Glutamatergic neuron (in vitro differentiated cells): ENCODE data around the gene IL16. TPM values are rescaled to one million over a fixed set of nuclear protein-coding genes. Genes with fewer than 3 reads are reported as not detected.

ENCODE experiments used
- DNase-seq: peaks from one replicate; pipeline ENCODE4 v3.0.0; 2022
- H3K27ac Mint-ChIP-seq: one replicate; pipeline ENCODE4 v1.8.0; 2020; ENCODE audit warnings: mild to moderate bottlenecking, mixed read lengths, inconsistent platforms; ENCODE audit not compliant: unreplicated experiment
- H3K27me3 Mint-ChIP-seq: one replicate; pipeline ENCODE4 v1.8.0; 2020; ENCODE audit warnings: mild to moderate bottlenecking, moderate library complexity, mixed read lengths, inconsistent platforms; ENCODE audit not compliant: unreplicated experiment
- H3K36me3 Mint-ChIP-seq: one replicate; pipeline ENCODE4 v1.8.0; 2020; ENCODE audit warnings: mild to moderate bottlenecking, mixed read lengths, inconsistent platforms; ENCODE audit not compliant: unreplicated experiment
- H3K4me1 Mint-ChIP-seq: one replicate; pipeline ENCODE4 v1.8.0; 2020; ENCODE audit warnings: mild to moderate bottlenecking, low read depth, mixed read lengths, inconsistent platforms; ENCODE audit not compliant: unreplicated experiment
- H3K4me3 Mint-ChIP-seq: one replicate; pipeline ENCODE4 v1.8.0; 2020; ENCODE audit warnings: mild to moderate bottlenecking, mixed read lengths, inconsistent platforms; ENCODE audit not compliant: unreplicated experiment
- H3K9me3 Mint-ChIP-seq: one replicate; pipeline ENCODE4 v1.8.0; 2020; ENCODE audit warnings: mild to moderate bottlenecking, moderate library complexity, mixed read lengths, inconsistent platforms; ENCODE audit not compliant: unreplicated experiment
- total RNA-seq: library from RNA; stranded (reverse); fragmentation: NEBNext Ultra II Directional; extraction: Animal tissue kit (Norgen Biotek cat#: 25700); gene quantifications from one replicate; pipeline ENCODE4 v1.2.1, GENCODE V29; 2021; ENCODE audit not compliant: unreplicated experiment
- TF ChIP-seq, protein P1 (sequence below): fragments of 200-600 bp; sonication (generic); IDR thresholded peaks from one replicate; pipeline ENCODE4 v1.5.0; 2021; ENCODE audit not compliant: partially characterized antibody, unreplicated experiment

IL16 gene
- total RNA-seq, 1 donor from 2014 or later: 0.27 TPM

DNA sequence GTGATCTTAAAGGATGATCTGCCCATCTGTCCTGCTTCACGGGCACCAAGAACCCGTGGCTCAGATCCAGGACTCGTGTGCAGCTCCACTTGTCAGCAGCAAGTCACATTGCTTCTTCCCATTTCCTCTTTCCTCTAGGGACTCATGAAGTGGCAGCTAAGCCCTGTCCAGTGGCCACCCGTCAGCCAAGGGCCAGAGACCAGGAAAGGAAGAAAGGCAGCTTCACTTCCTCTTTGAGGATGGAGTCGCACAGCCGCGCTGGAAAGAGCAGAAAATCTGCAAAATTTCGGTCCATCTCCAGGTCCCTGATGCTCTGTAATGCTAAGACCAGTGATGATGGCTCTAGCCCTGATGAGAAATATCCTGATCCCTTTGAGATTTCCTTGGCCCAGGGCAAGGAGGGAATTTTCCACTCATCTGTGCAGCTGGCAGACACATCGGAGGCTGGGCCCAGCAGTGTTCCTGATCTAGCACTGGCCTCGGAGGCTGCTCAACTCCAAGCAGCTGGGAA lies 28.5 kb downstream of the IL16 start:
- H3K4me1 Mint-ChIP-seq: no peaks in the 10 kb centered on the region
- TF ChIP-seq, protein P1, sequence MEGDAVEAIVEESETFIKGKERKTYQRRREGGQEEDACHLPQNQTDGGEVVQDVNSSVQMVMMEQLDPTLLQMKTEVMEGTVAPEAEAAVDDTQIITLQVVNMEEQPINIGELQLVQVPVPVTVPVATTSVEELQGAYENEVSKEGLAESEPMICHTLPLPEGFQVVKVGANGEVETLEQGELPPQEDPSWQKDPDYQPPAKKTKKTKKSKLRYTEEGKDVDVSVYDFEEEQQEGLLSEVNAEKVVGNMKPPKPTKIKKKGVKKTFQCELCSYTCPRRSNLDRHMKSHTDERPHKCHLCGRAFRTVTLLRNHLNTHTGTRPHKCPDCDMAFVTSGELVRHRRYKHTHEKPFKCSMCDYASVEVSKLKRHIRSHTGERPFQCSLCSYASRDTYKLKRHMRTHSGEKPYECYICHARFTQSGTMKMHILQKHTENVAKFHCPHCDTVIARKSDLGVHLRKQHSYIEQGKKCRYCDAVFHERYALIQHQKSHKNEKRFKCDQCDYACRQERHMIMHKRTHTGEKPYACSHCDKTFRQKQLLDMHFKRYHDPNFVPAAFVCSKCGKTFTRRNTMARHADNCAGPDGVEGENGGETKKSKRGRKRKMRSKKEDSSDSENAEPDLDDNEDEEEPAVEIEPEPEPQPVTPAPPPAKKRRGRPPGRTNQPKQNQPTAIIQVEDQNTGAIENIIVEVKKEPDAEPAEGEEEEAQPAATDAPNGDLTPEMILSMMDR: no peak
- no peak overlapping the region for H3K27ac Mint-ChIP-seq
- no peaks in the 10 kb centered on the region for H3K9me3 Mint-ChIP-seq
- H3K4me3 Mint-ChIP-seq: no peak overlapping the region
- no peaks in the 10 kb centered on the region for H3K36me3 Mint-ChIP-seq
- H3K27me3 Mint-ChIP-seq: no peaks in the 10 kb centered on the region
- DNase-seq: no peak

DNA sequence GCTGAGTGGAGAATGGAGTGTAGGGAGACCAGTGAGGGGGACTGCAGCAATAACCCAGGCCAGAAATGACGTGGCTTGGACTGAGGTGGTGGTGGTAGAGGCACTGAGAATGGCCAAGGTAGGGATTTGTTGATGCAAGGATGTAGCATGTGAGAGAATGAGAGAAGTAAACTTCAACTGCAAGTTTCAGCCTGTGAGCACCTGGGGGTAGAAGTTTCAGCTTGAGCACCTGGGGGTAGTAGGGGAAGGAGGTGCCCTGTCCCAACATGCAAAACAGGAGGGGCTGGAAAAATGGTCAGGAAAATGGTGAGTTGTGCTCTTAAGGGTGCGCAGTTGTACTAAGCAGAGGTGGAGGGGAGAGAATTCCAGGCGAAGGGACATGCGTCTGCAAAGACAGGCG lies 31.0 kb downstream of the IL16 start:
- H3K9me3 Mint-ChIP-seq: no peaks in the 10 kb centered on the region

DNA sequence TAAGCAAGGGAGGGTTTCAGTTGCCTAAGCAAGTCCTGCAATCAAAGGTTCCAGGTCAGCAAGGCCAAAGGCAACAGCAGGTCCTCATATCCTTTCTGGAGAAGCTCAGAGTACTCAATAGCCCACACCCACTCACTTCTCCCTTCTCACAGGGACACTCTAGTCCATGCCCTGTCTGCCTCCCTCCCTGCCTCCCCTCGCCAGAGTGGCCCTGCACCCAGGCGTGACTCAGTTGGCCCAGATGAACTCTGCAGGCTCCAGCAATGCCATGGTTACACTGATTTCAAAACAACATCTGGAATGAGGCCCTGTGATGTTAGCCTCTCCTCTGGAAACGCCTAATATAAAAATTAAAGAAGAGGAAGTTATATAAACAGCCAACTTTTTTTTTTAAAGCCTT lies 32.9 kb downstream of the IL16 start:
- no peaks in the 10 kb centered on the region for H3K36me3 Mint-ChIP-seq
- no peak overlapping the region for H3K27ac Mint-ChIP-seq
- TF ChIP-seq, protein P1: no peak
- no peaks in the 10 kb centered on the region for H3K4me1 Mint-ChIP-seq
- H3K4me3 Mint-ChIP-seq: no peak overlapping the region
- no peaks in the 10 kb centered on the region for H3K9me3 Mint-ChIP-seq
- no peak for DNase-seq
- H3K27me3 Mint-ChIP-seq: no peaks in the 10 kb centered on the region

More for the DNA sequence above, 31.0 kb downstream of the IL16 start:
- no peak overlapping the region for H3K27ac Mint-ChIP-seq
- DNase-seq: no peak
- H3K4me1 Mint-ChIP-seq: no peaks in the 10 kb centered on the region
- H3K4me3 Mint-ChIP-seq: no peak overlapping the region
- TF ChIP-seq, protein P1: no peak
- no peaks in the 10 kb centered on the region for H3K36me3 Mint-ChIP-seq
- H3K27me3 Mint-ChIP-seq: no peaks in the 10 kb centered on the region

DNA sequence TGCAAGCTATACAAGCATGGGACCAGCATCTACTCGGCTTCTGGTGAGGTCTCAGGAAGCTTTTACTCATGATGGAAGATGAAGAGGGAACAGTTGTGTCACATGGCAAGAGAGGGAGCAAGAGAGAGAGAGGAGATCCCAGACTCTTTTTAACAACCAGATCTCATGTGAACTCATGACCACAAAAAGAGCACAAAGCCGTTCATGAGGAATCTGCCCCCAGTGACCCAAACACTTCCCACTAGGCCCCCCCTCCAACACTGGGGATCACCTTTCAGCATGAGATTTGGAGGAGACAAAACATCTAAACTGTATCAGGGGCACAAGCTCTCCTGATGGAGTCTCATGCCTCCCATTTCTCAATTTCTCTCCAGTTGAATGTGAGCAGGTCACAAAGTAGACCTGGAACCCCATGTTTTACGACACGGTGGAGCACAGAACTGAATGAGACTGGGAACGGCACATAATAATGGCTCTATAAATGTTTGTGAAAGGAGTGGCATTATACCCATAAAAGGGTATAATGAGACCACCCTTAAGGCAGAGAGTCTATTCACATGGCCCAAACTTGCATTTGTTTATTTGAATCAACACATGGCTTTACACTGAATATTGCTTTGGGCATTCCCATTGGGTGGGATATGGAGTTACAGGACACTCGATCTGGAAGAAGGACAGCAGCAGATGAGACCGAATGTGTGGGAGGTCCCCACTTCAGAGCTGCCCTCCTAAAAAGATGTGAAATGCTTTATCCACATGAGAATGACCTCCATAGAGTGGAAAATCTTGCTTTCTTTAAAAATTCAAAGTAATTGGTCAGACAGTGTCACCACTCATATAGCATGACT lies 38.8 kb downstream of the IL16 start:
- H3K27ac Mint-ChIP-seq: no peak overlapping the region
- no peaks in the 10 kb centered on the region for H3K36me3 Mint-ChIP-seq
- H3K9me3 Mint-ChIP-seq: no peaks in the 10 kb centered on the region
- peaks cover 1% of the 10 kb centered on the region for H3K27me3 Mint-ChIP-seq
- H3K4me1 Mint-ChIP-seq: no peaks in the 10 kb centered on the region
- TF ChIP-seq, protein P1: no peak
- no peak for DNase-seq
- H3K4me3 Mint-ChIP-seq: no peak overlapping the region

GRCh38 chr15:81239190-81239589 lies 42.5 kb downstream of the IL16 start:
- DNase-seq: no peak
- H3K9me3 Mint-ChIP-seq: no peaks in the 10 kb centered on the region
- H3K4me3 Mint-ChIP-seq: no peak overlapping the region
- H3K36me3 Mint-ChIP-seq: no peaks in the 10 kb centered on the region
- H3K27me3 Mint-ChIP-seq: peaks cover 1% of the 10 kb centered on the region
- no peak overlapping the region for H3K27ac Mint-ChIP-seq
- TF ChIP-seq, protein P1: no peak
- H3K4me1 Mint-ChIP-seq: no peaks in the 10 kb centered on the region
